ENCODE measurements around the gene RAPGEF5.

The RAPGEF5 gene

DNA sequence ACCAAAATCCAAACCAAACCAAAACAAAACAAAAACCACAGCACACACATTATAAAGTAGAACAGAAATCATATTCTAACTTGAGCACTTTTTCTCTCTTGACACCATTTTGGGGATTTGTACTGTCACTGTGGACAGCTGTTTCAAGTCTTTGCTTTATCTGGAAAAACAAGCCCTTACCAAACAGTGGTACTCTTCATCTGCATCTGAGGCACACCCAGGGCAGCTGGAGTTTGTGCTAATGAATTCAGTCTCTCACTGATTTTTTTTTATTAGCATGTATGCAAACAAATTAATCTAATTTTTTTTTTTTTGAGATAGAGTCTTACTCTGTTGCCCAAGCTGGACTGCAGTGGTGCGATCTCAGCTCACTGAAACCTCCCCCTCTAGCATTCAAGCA lies 171.4 kb downstream of the RAPGEF5 start:
- FAIRE-seq, result no peak

DNA sequence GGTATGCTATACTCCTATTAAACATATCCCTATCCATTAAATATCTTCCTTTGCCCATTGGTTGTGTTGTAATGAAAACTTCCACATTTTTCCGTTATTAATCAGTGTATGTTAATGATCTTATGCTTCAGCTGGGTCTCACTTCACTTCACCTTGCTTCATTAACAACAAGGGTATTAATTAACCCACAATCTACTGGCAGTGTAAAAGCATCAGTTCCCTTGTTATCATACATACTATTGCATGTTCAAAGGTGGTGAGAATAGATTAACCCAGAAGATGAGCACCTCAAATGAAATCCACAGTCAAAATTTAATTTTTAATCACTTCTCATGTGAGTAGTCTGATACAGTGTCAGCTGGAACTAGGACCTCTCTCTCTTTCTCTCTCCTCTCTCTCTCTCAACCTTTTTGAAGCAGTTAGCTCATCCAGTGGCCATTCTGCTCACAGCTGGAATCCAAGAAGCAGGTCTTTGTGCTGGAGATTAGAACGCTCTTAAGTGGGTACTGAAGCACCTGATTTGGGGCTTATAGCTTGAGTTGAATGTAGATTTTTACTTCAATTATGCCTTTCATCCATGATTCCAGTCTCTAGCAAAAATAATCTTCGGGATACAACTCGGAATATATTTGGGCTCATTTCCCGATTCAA lies 172.3 kb downstream of the RAPGEF5 start:
- no peak for FAIRE-seq

DNA sequence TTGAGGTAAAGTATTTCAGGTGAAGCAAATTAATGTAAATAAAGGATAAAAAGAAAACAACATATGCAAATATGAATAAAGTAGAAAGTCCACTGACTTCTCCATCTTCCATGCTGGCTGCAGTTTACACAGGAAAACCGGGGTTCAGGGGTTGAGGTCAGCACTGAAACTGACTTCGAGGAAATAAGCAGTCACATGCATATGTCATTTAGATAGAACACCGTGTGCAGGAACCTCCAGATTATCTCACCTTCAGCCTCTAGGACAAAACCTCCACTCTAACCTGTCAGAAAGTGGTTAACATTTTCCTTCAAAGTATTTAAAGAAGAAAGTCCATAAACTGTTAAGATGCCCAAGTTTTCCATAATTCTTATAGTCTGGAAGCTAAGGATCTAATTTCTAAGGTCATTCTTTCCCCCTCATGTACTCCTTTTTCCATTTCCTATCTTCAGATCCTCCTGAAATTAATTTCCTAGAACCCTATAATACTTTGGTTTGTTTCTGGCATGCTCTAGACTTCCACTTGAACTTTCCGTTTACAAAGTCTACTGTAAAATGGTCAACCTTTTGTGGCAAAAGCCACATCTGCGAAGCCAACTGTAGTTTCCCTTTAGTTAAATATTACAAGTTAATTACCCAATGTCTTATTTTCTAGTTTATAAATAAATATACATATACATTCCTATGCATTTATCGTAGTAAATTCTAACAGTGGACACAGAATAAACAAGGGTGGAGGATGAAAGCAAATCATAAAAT lies 173.3 kb downstream of the RAPGEF5 start:
- no peak for FAIRE-seq

DNA sequence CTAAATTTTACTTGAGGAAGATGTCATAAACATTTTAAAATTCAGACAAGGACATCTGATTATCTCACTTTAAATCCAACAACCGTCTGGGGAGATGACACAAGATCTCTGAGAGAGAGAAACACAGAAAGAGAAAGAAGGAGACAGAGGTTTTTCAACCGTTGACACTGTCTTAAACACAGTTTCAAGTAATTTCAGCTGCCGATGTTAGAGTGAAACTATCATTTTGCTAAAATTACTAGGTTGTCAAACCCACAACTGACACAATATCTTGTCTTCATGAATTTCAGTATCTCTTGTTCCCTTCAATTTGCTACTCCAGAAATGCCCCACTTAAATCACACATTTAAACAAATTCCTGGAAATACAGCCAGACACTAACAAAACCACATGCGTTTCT lies 174.8 kb downstream of the RAPGEF5 start:
- no peak for FAIRE-seq

DNA sequence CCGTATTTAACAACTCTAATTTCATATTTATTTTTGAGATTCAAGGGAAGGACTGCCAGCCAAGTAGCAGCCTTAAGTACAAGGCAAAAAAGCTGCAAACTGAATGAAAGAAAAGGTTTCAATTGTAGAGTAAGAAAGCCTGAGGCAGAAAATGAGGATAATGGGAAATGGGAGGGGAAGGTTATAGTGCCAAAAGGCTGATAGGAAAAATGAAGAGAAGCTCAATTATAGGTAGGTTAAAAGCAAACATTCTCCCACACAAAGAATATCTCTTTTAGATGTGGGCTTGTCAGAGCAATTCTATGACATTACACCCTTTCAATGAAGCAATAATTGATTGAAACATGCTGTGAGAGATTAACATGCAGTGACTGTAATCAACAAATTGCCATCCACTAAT lies 175.3 kb downstream of the RAPGEF5 start:
- FAIRE-seq, result no peak

DNA sequence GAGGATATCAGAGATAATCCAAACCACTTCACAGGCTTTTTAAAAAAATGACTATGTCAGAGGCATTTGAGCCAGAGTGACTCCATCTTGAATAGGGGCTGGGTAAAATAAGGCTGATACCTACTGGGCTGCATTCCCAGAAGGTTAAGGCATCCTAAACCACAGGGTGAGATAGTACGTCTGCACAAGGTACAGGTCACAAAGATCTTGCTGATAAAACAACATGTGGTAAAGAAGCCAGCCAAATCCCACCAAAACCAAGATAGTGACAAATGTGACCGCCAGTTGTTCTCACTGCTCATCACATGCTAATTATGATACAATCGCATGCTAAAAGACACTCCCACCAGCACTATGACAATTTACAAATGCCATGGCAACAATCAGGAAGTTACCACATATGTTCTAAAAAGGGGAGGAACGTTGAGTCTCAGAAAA lies 177.5 kb downstream of the RAPGEF5 start:
- FAIRE-seq, result no peak

DNA sequence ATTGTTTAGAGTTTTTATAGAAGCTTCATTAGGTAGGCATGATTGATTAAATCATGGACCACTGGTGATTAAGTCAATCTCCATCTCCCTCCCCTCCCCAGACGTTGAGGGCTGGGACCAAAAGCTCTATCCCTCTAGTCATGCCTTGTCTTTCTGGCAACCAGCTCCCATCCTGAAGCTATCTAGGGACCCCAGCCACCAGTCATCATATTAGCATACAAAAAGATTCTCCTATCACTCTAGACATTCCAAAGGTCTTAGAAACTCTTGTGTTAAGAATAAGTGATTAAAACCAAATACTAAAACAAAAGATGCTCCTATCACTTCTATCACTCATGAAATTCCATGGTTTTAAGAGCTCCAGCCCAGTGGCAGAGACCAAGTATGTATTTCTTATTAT lies 178.2 kb downstream of the RAPGEF5 start:
- no peak for FAIRE-seq

DNA sequence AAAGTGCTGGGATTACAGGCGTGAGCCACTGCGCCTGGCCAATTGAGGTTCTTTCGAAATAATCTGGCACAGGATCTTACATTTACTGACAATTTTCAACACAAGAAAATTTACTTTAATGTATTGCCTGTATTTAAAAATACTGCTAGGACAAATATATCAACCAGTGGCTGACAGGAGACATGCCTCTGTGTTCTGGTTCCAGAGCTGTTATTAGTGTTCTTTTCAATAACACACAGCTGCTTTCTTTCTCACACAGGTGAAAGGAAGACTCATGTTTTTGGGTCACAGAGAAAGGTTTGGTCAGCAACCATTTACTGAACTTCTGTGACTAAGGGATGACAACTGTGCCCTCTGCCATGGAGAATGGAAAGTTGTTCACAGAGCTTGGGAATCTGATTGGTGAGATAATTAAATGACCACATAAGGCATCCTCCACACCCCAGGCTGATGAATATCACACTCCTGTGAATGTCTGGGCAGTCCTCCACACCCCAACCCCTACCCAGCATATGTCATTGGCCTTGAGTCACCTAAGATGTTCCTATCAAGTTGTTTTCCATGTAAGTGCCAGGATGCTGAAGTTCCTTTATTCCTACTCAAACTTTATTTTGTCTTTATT lies 180.1 kb downstream of the RAPGEF5 start:
- FAIRE-seq, result no peak

DNA sequence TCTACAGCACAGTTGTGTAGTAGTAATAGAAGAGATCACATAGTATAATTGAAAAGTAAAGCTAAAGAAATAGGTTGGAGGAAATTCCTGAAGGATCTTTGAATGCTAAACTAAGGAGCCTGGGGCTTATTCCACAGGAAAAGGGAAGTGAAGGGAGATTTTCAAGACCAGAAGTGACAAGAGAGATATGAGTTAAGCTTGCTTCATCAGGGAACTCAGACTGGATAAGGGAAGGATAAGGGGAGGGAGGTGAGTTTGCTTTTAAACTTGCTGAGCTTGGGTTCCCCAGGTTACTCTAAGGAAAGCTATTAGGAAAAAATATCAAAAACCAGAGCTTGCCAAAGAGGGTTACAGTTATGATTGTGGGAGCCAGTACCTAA lies 182.4 kb downstream of the RAPGEF5 start:
- FAIRE-seq, result no peak

DNA sequence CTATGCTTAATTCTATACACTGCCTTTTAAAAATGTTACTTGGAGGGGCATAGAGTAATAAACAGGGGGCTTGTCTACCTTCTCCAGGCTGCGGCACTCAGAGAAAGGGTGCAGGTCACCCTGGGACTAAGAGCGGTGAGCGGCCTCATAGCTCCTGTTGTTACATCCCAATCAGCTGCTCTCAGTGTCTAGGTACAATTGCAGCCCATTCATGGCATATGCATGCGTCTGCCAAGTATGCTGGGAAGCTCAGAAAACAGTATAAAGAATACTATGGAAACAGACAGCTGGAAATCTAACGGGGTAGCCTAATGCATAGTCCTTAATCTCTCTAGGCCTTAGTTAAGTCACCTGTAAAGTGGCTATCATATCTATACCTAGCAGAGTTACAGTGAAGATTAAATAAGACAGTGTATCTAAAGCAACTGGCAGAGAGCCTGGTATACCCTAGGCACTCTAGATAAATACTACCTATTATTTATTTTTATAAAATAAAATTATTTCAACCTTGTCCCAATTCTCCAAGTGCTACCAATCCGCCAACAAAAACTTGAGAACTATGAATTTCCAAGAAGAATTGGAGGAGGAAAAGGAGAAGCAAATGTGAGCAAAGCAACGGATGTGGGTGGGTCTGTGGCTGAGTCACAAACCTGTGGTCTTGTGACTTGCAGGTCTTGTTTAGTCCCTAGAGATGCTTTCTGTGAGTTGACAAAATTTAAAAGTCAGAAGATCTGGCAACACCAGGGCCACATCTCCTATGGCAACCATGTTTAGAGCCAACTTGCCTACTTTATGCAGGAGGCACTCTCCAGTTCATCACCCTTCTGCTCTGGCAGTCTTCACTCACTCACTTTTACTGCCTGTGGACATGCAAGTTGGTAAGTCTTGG lies 183.0 kb downstream of the RAPGEF5 start:
- no peak for FAIRE-seq

DNA sequence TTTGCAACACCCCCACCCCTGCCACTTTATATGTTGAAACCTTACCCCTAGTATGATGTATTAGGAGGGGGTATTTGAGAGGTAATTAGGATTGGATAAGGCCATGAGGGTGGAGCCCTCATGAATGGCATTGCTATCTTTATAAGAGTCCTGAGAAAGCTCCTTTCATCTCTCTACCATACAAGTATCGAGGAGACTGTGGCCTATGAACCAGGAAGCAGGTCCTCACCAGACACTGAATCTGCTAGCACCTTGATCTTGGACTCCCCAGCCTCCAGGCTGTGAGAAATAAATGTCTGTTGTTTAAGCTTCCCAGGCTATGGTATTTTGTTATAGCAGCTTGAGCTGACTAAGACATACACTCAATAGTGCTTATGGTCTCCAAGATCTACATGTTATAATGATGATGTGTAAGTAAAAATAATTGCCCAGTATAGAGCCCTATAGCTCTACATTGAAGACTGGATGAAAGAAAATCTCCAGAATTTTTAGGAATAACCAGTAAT lies 188.8 kb downstream of the RAPGEF5 start:
- no peak for FAIRE-seq

DNA sequence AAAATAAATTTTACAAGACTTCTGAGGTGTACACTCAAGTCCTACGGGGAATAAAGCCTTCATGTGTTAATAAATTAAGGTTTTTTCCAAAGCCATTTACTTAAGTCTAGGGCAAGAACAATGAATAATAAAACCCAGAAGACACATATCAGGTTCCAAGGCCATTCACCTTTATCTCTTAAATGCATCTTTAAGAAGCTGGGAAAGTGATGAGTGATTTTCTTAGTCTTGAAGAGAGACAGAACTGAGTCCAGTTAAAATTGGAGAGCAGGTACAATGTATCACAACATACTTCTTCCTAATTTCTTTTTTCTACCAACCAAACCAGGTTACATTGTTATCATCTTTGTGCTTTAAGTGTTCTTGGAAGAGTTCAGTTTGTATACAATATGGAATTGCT lies 189.5 kb downstream of the RAPGEF5 start:
- FAIRE-seq, result no peak

DNA sequence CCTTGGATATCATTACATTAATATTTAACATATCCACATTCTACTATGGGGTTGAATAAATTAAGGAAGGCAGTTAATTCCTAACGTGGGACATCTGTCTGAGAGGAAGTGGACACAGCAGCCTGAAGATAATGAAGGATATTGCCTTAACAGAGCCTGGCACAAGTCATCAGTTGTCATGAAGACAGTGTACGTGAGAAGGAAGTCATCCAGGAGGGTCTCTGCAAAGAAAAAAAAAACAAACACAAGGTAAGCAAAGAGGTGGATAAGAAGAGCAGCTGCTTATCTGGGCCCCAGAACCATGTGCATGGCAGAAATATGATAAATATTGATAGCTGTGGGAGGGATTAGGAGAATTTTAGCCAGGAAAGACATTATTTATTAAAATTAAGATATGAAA lies 190.0 kb downstream of the RAPGEF5 start:
- no peak for FAIRE-seq

DNA sequence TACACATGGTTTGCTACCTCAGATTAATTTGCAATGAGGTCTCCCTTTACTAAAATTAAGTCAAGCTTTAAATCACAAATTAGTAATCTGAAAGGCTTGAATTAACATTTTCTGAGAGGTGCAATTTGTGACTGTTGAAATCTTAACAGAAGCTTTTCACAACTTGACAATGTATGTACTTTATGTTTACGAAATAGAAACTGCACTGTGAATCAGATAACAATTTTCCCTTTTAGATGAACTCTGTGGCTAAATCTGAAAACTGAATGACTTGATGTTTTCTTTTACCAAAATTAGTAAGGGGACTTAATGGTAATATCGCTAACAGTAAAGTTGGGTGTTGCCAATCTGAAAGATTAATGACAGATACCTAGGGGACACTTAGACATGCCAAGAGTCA lies 197.6 kb downstream of the RAPGEF5 start:
- FAIRE-seq, result no peak

DNA sequence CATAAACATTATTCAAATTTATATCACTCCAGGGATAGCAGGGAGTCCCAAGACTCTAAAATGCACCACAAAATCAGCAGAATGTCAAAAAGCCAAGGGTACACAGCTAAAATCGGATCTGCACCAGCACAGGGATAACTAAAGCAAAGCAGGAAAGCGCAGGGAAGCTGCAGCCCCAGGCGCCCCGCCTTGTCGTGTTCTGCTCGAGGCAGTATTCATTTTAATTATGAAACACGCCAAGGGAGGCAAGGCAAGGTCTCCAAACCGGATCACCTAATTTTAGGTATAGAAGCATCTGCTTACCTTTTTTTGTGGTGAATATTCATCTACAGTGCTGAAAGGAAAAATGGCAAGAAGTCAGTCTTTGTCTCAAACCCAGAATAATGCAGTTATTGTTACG lies 199.4 kb downstream of the RAPGEF5 start:
- FAIRE-seq, result no peak

DNA sequence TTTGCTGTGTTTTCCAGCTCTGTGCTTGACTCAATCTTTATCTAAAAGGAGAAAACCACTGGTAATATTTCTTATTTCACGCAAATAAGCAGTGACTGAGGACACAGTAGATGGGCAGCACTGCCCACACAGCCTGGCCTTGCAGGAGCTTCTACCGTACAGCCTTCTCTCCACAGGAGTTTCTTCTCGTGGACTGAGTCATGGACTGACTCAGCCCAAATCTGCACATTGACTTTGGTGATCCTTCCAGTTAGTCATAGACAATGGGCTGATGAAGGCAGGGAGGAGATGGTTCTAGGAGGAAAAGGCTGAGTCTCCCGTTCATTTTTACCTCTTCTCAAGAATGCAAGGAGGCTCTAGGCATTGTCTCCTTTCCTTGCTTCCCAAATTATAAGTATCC lies 200.7 kb downstream of the RAPGEF5 start:
- no peak for FAIRE-seq

DNA sequence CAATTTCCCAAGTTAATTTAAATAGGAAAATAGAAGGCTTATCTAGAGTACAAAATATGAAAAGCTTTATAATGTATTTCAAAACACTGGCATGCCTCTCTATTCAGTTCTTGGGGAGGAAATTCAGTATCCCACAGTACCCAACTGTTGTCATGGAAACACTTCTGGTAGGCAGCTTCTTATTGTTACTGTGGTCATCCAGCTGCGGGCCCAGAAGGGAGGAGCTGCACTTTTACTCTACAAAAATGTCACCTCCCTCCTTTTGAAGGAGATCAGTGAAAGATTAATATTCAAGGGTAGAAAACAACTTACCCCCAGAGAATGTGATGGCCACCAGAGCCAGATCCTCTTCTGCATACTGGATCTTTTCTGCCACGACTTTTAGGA lies 202.8 kb downstream of the RAPGEF5 start:
- FAIRE-seq, result no peak

DNA sequence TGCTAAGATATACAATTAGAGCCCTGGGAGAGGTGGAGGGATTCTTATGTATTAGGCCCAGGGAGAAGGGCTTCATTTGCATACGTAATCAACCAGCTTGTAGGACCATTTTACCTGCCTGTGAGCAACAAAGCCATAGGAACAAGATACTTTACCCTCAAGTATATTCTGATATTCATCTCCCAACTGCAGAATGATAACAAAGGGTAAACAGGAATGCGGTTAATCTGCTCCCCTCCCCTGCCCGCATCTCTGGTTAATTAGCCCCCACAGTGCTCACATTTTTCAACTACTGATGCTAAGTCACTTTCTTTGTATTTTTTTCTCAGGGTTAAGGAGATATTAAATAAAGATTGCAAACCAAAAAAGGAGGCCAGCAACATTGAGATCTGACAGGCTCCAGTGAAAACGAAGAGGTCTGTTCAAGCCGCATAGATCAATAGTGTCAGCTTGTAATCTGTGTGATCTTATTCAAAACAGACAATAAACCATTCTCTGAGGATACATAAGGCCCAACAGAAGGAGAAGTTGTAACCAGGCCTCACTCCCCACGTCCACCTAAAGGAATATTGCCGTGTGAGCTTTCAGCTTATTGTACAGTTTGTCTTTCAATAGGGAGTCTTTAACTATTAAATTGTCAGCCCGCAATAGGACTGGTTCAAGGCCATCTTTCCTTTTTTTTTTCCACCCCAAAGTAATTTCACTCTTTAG lies 203.4 kb downstream of the RAPGEF5 start:
- FAIRE-seq, result no peak

DNA sequence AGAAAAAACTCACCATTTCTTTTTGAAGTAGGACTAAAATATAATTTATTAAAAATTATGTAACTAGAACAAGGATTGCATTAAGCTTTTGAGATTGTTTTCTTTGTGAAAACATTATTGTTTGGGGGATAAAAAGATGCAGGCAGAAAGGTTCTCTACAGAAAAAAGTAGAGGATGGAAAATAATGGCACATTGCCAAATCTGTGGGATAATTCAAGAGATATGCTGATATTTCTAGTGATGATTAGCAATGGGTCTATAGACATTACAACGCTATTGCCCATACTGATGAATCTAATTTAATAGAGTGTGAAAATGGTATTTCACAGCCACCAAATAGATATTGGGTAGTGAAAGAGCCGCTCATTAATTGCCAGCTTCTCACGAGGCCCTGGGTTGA lies 204.3 kb downstream of the RAPGEF5 start:
- no peak for FAIRE-seq

DNA sequence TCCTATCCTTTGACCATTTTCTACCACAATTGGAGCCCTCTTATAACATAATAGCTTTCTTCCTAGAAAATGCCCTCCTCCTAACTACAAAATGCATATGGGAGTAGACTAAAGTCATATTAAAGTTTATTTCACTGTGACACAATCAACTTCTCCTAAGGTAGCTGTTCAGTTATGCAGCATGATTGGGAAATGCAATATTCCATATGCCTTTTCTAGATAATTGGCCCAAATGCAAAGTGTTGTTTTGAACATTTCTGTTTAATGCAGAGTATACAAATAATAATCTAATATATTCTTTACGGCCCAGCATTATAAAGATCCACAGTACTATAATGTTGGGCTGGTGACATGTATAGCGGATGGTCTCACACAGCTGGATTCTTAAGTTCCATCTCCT lies 205.1 kb downstream of the RAPGEF5 start:
- FAIRE-seq, result no peak

DNA sequence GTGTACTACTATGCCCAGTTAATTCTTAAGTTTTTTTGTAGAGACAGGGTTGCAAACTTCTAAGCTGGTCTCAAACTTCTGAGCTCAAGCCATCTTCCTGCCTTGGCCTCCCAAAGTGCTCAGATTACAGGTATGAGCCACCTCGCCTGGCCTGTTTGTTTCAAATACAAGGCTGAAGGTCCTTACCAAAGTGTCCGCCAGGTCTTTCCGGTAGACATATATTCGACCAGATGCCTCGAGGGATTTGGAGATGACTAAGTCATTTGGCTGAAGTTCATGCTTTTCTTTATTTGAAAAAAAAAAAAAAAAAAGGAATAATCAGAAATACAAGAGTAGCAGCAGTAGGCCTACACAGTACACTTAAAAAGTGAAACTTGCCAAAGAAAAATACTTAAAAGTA lies 206.7 kb downstream of the RAPGEF5 start:
- no peak for FAIRE-seq

DNA sequence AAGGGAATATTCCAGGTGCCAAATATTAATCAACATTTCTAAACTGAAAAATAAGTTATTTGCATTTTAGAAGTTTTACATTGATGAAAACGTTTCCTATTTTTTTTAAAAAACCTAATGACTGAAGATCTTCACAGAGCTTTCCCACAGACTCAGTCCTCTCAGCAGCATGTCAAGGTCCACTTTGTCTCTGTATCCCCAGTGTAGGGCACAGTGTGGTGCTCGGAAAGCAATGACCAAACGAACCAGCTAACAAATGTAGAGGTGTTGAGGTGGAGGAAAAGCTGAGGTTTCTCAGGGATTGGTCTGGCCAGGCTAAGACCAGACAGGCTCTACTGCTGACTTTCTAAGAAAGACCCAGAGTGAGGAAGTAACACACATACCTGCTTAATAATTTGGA lies 209.1 kb downstream of the RAPGEF5 start:
- no peak for FAIRE-seq
